Measurements from ENCODE around the gene BICD1.
"Not testable (repeated sequence)": the region's sequence is repeated elsewhere in the genome, so short reads cannot be mapped to it uniquely, and the experiment has no call there.

Gene BICD1

GRCh38 chr12:32196250-32197198 is 89.9 kb downstream of the BICD1 start:
- DNase-seq: no peak

- no peak for DNase-seq
Observed at GRCh38 chr12:32197421-32197820, 90.8 kb downstream of the BICD1 start.

GRCh38 chr12:32198555-32198954 is 91.9 kb downstream of the BICD1 start:
- no peak for DNase-seq

GRCh38 chr12:32201096-32201495 is 94.4 kb downstream of the BICD1 start:
- DNase-seq: no peak

GRCh38 chr12:32201976-32202375 is 95.3 kb downstream of the BICD1 start:
- DNase-seq: no peak

- DNase-seq: no peak
Observed at GRCh38 chr12:32205731-32206130, 99.1 kb downstream of the BICD1 start.

GRCh38 chr12:32208355-32208754 is 101.7 kb downstream of the BICD1 start:
- DNase-seq: no peak

GRCh38 chr12:32211066-32211899 is 104.6 kb downstream of the BICD1 start:
- no peak for DNase-seq

GRCh38 chr12:32211900-32212156 is 105.2 kb downstream of the BICD1 start:
- no peak for DNase-seq

GRCh38 chr12:32214723-32215122 is 108.1 kb downstream of the BICD1 start:
- no peak for DNase-seq

- DNase-seq: no peak
Observed at GRCh38 chr12:32217354-32218310, 111.0 kb downstream of the BICD1 start.

- DNase-seq: no peak
Observed at GRCh38 chr12:32223941-32224340, 117.3 kb downstream of the BICD1 start.

GRCh38 chr12:32226768-32227167 is 120.1 kb downstream of the BICD1 start:
- DNase-seq: no peak

- DNase-seq: no peak
Observed at GRCh38 chr12:32229971-32230612, 123.4 kb downstream of the BICD1 start.

GRCh38 chr12:32230613-32230993 is 124.0 kb downstream of the BICD1 start:
- DNase-seq: no peak

GRCh38 chr12:32231361-32231760 is 124.7 kb downstream of the BICD1 start:
- not testable (repeated sequence) for DNase-seq

- no peak for DNase-seq
Observed at GRCh38 chr12:32233568-32233967, 126.9 kb downstream of the BICD1 start.

- DNase-seq: no peak
Observed at GRCh38 chr12:32235251-32235650, 128.6 kb downstream of the BICD1 start.

GRCh38 chr12:32240162-32240561 is 133.5 kb downstream of the BICD1 start:
- no peak for DNase-seq

GRCh38 chr12:32240831-32241230 is 134.2 kb downstream of the BICD1 start:
- no peak for DNase-seq

- no peak for DNase-seq
Observed at GRCh38 chr12:32242641-32243040, 136.0 kb downstream of the BICD1 start.

GRCh38 chr12:32248441-32249140 is 141.9 kb downstream of the BICD1 start:
- no peak for DNase-seq

Data from CD4-positive, alpha-beta T cell treated with Interleukin-6 for 4 hours (primary cell).